Astrocyte (in vitro differentiated cells and primary cell): ENCODE data around the gene WDR20.

Experiments used
- CTCF ChIP-seq: IDR thresholded peaks from 2 replicates; pipeline ENCODE4 v1.5.1; 2011; ENCODE audit warnings: low read depth, mild to moderate bottlenecking, inconsistent platforms, low read length, moderate library complexity; ENCODE audit not compliant: insufficient read depth
- EZH2 ChIP-seq: IDR thresholded peaks from 2 replicates; pipeline ENCODE4 v1.6.1; 2012; ENCODE audit warnings: mild to moderate bottlenecking, low read length, inconsistent platforms; ENCODE audit not compliant: insufficient read depth

- TF ChIP-seq CTCF: no peak
- no peak for TF ChIP-seq EZH2
These were observed 21.8 kb upstream of the WDR20 start for GRCh38 chr14:102117852-102118251.
